B cell (primary cell): ENCODE data around the gene CALR3. TPM values are rescaled to one million over a fixed set of nuclear protein-coding genes. Genes with fewer than 3 reads are reported as not detected.

Experiments used
- ATAC-seq: fragments of 200-7000 bp; cut with Tn5 transposase; one replicate; pipeline ENCODE4 v1.10.0; 2021; ENCODE audit warnings: low read depth, mild to moderate bottlenecking, moderate number of reproducible peaks, moderate library complexity
- CTCF ChIA-PET: fragments of 350-600 bp; sonication (Branson Sonifier 250); formaldehyde crosslinking; loops from one replicate; lab custom pipeline; 2021; ENCODE audit warnings: antibody characterized with exemption, inconsistent platforms; lab: Charles Lee
- POLR2A ChIA-PET: fragments of 350-600 bp; sonication (Branson Sonifier 250); formaldehyde crosslinking; loops from one replicate; lab custom pipeline; 2021; ENCODE audit warnings: antibody characterized with exemption; lab: Charles Lee
- DNase-seq: peaks from one replicate; pipeline ENCODE4 v3.0.0; 2013
- H2AFZ ChIP-seq: 2 replicates; pipeline ENCODE4 v1.6.1; 2012; ENCODE audit warnings: mild to moderate bottlenecking, low read depth, low read length; ENCODE audit not compliant: insufficient read depth, poor library complexity, severe bottlenecking
- H3K27ac ChIP-seq, 2 donors: 1 replicate in 1 of 2; 2 replicates in 1 of 2; pipeline ENCODE4 v1.5.1; 2012 to 2013; ENCODE audit warnings: low read length in 2 of 2, mild to moderate bottlenecking in 2 of 2, moderate library complexity in 1 of 2
- H3K27me3 ChIP-seq, 4 experiments: fragments of 200-600 bp in 1 of 4; sonication (generic) in 1 of 4; replicated peaks in 1 of 4; 1 replicate in 2 of 4; 2 replicates in 2 of 4; pipeline versions ENCODE4 v1.6.1 to v1.7.0; 2013 to 2016; ENCODE audit warnings: low read length in 3 of 4, mild to moderate bottlenecking in 2 of 4, mixed read lengths in 1 of 4, moderate library complexity in 1 of 4; ENCODE audit not compliant: insufficient read depth in 4 of 4, control insufficient read depth in 3 of 4; ENCODE audit errors: control extremely low read depth in 1 of 4
- H3K36me3 ChIP-seq, 2 experiments: replicated peaks in 1 of 2; 1 replicate in 1 of 2; 2 replicates in 1 of 2; pipeline versions ENCODE4 v1.6.1 to v1.7.1; 2013; ENCODE audit warnings: low read length in 1 of 2; ENCODE audit not compliant: insufficient read depth in 2 of 2, control insufficient read depth in 1 of 2; ENCODE audit errors: control extremely low read depth in 1 of 2, extremely low read depth in 1 of 2
- H3K4me1 ChIP-seq, 2 donors: fragments of 200-600 bp in 1 of 2; sonication (generic) in 1 of 2; 1 replicate in 1 of 2; 2 replicates in 1 of 2; pipeline versions ENCODE4 v1.5.1 to v1.6.1; 2013 to 2017; ENCODE audit warnings: low read length in 2 of 2; ENCODE audit not compliant: control insufficient read depth in 2 of 2, insufficient read depth in 2 of 2
- H3K4me2 ChIP-seq: replicated peaks from 2 replicates; pipeline ENCODE3; 2012; ENCODE audit warnings: mild to moderate bottlenecking, low read depth, low read length; ENCODE audit not compliant: poor library complexity, severe bottlenecking
- H3K4me3 ChIP-seq, 5 experiments: fragments of 200-600 bp in 1 of 5; sonication (generic) in 1 of 5; 1 replicate in 3 of 5; 2 replicates in 2 of 5; pipeline versions ENCODE4 v1.5.1 to v1.7.0; 2011 to 2016; ENCODE audit warnings: low read length in 4 of 5, mild to moderate bottlenecking in 4 of 5, low read depth in 2 of 5, control low read depth in 1 of 5, moderate library complexity in 1 of 5; ENCODE audit not compliant: insufficient read depth in 1 of 5; ENCODE audit errors: control extremely low read depth in 1 of 5, extremely low read depth in 1 of 5
- H3K79me2 ChIP-seq: fragments of 200-600 bp; sonication (generic); one replicate; pipeline ENCODE4 v1.6.0; 2016; ENCODE audit warnings: low read length; ENCODE audit not compliant: control insufficient read depth, insufficient read depth
- H3K9ac ChIP-seq: fragments of 200-600 bp; sonication (generic); 2 replicates; pipeline ENCODE4 v1.6.1; 2017; ENCODE audit warnings: mild to moderate bottlenecking, low read length, moderate library complexity
- H3K9me3 ChIP-seq, 3 donors: one replicate each; pipeline versions ENCODE4 v1.6.1 to v1.7.1; 2013; ENCODE audit warnings: low read length in 2 of 3; ENCODE audit not compliant: control insufficient read depth in 2 of 3, insufficient read depth in 1 of 3; ENCODE audit errors: control extremely low read depth in 1 of 3
- H4K20me1 ChIP-seq: 2 replicates; pipeline ENCODE4 v1.6.0; 2012; ENCODE audit warnings: mild to moderate bottlenecking, low read length; ENCODE audit not compliant: insufficient read depth, control insufficient read depth, poor library complexity, severe bottlenecking
- H3K27ac Mint-ChIP-seq: one replicate; pipeline ENCODE4 v1.8.0; 2021; ENCODE audit warnings: mixed read lengths
- H3K27me3 Mint-ChIP-seq: one replicate; pipeline ENCODE4 v1.8.0; 2021; ENCODE audit warnings: mixed read lengths
- H3K4me1 Mint-ChIP-seq: one replicate; pipeline ENCODE4 v1.8.0; 2021; ENCODE audit warnings: mixed read lengths
- H3K4me3 Mint-ChIP-seq: one replicate; pipeline ENCODE4 v1.8.0; 2021; ENCODE audit warnings: mixed read lengths
- H3K9me3 Mint-ChIP-seq: one replicate; pipeline ENCODE4 v1.8.0; 2022; ENCODE audit warnings: mixed read lengths; ENCODE audit not compliant: insufficient read depth
- CTCF ChIP-seq: fragments of 200-600 bp; IDR thresholded peaks from one replicate; pipeline ENCODE4 v1.8.0; 2022; ENCODE audit warnings: antibody characterized with exemption, mild to moderate bottlenecking
- EZH2 ChIP-seq: IDR thresholded peaks from 2 replicates; pipeline ENCODE4 v1.6.1; 2012; ENCODE audit warnings: borderline replicate concordance, low read depth, mild to moderate bottlenecking, moderate library complexity, low read length; ENCODE audit not compliant: insufficient read depth, poor library complexity, severe bottlenecking
- WGBS: methylation state at CpG from one replicate; pipeline ENCODE4 v1.1.5; 2013; ENCODE audit warnings: missing lambda C conversion rate; ENCODE audit not compliant: insufficient coverage; 5-methylcytosine and 5-hydroxymethylcytosine counted together
- intact Hi-C: fragments of 100-400 bp; cut with micrococcal nuclease; formaldehyde crosslinking; loops from one replicate; pipeline ENCODE4 v1.10.0; 2022
- polyA plus RNA-seq: library from polyadenylated mRNA; depleted of rRNA; stranded (reverse); fragments of >200 nt; gene quantifications from 2 replicates; pipeline ENCODE4 v1.2.3, GENCODE V29; 2012
- total RNA-seq, 2 donors: library from RNA; stranded (reverse); fragments of 120-200 nt in 1 of 2; gene quantifications; 1 replicate in 1 of 2; 2 replicates in 1 of 2; pipeline versions ENCODE4 v1.2.3 to v1.2.4, GENCODE V29; 2013 to 2022

CALR3 gene
- total and polyA plus RNA-seq, 2 donors (not counting 1 experiment from before 2014, with no cell fraction given), result 0.44 TPM; not detected in 1

DNA sequence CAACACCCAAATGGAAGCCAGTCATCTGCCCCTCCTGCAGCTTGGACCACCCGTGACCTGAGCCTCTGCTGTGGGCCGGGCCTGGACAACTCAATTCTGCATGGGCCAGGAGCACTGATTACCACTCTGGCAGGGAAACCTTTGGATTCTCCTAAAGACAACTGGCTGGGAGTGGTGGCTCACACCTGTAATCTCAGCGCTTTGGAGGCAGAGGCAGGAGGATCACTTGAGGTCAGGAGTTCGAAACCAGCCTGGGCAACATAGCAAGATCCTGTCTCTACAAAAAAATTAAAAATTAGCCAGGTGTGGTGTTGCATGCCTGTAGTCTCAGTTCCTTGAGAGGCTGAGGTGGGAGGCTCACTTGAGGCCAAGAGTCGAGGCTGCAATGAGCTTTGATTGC lies 30.7 kb downstream of the CALR3 start:
- no peaks in the 10 kb centered on the region for H3K27me3 ChIP-seq
- CTCF ChIA-PET, result interaction anchor here (0.8 kb wide), 1 partner anchor 217 kb away, joined by 3 read pairs; no protein-coding TSS in a partner anchor
- POLR2A ChIA-PET, result interaction anchor here (0.6 kb wide), 1 partner anchor 22 kb away, joined by 3 read pairs; no protein-coding TSS in a partner anchor
- H3K4me2 ChIP-seq, result no peak overlapping the region
- no peaks in the 10 kb centered on the region for H3K9me3 Mint-ChIP-seq
- peaks cover 0 to 9% of the 10 kb centered on the region in 2 experiments for H3K36me3 ChIP-seq
- ATAC-seq (no peak), DNase-seq (no peak)
- no peak overlapping the region for H3K4me3 Mint-ChIP-seq
- TF ChIP-seq EZH2 (no peak), CTCF (no peak)
- H3K27ac Mint-ChIP-seq, result no peak overlapping the region
- H3K27me3 Mint-ChIP-seq, result no peaks in the 10 kb centered on the region
- no peak overlapping the region for H3K4me3 ChIP-seq
- no peak overlapping the region for H3K27ac ChIP-seq
- peaks cover 74% of the 10 kb centered on the region for H4K20me1 ChIP-seq
- H3K79me2 ChIP-seq, result peaks cover 98% of the 10 kb centered on the region
- H3K4me1 Mint-ChIP-seq, result peaks cover 70% of the 10 kb centered on the region
- 98% methylated on average over 4 of the region's 5 CpGs for WGBS
- H3K9ac ChIP-seq, result no peak overlapping the region
- intact Hi-C loops, result no loop called here
- H3K4me1 ChIP-seq, result peaks cover 13 to 33% of the 10 kb centered on the region in 2 donors
- no peak overlapping the region for H2AFZ ChIP-seq
- no peaks in the 10 kb centered on the region for H3K9me3 ChIP-seq

GRCh38 chr19:16463991-16464575 lies 31.9 kb downstream of the CALR3 start:
- no peak for DNase-seq
- Histone ChIP-seq H3K9ac (no peak overlapping the region), H3K9me3 (no peaks in the 10 kb centered on the region), H3K4me3 (no peak overlapping the region), H3K27me3 (no peaks in the 10 kb centered on the region), H4K20me1 (peaks cover 75% of the 10 kb centered on the region), H2AFZ (no peak overlapping the region), H3K36me3 (peaks cover 0 to 9% of the 10 kb centered on the region in 2 experiments), H3K27ac (no peak overlapping the region), H3K4me1 (peaks cover 16 to 27% of the 10 kb centered on the region in 2 donors), H3K4me2 (no peak overlapping the region), H3K79me2 (peaks cover 98% of the 10 kb centered on the region)
- TF ChIP-seq CTCF, result no peak
- no peak for TF ChIP-seq EZH2
- ChIA-PET CTCF (interaction anchor here (0.6 kb wide), 1 partner anchor 193 kb away, joined by 3 read pairs; no protein-coding TSS in a partner anchor), POLR2A (interaction anchor here (0.9 kb wide), 1 partner anchor 12 kb away, joined by 11 read pairs; no protein-coding TSS in a partner anchor)
- intact Hi-C loops, result no loop called here
- 94% methylated on average over 12 of the region's 12 CpGs for WGBS
- no peaks in the 10 kb centered on the region for H3K9me3 Mint-ChIP-seq
- H3K27ac Mint-ChIP-seq, result no peak overlapping the region
- H3K4me3 Mint-ChIP-seq, result no peak overlapping the region
- no peak for ATAC-seq
- H3K27me3 Mint-ChIP-seq, result no peaks in the 10 kb centered on the region
- H3K4me1 Mint-ChIP-seq, result peaks cover 71% of the 10 kb centered on the region
